ENCODE results near the gene SEC14L2.

SEC14L2 gene

DNA sequence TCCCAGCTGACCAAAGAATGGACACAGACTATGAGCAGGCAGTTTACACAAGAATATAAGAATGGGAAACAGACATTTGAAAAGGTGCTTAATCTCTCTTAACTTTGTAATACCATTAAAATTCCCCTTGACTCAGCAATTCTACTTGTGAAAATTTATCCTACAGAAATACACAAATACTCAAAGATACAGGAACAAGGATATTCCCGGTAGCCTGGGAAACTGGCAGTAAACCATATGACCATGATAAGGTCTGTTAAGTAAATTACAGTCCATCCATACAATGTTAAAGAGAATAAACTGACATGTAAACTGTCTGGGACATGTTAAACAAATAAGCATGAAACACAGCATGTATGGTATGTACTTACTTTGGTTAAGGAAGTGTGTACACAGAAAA lies 20.0 kb downstream of the SEC14L2 start:
- H4K20me1 ChIP-seq (ENCODE audit: insufficient read depth, low read length), result no peaks in the 10 kb centered on the region
- H3K9ac ChIP-seq (ENCODE audit: low read length), result no peak overlapping the region
- no peaks in the 10 kb centered on the region for H3F3A ChIP-seq (ENCODE audit: insufficient read depth, low read length)
- H3K9me2 ChIP-seq (ENCODE audit: low read depth, low read length), result no peaks in the 10 kb centered on the region
- no peak overlapping the region for H3K27ac ChIP-seq (ENCODE audit: low read depth, low read length, poor library complexity, severe bottlenecking)
- no peak overlapping the region for H2AFZ ChIP-seq (ENCODE audit: low read length)
- H3K4me2 ChIP-seq (ENCODE audit: low read length), result no peak overlapping the region
- H3K4me3 ChIP-seq (ENCODE audit: low read depth, low read length, poor library complexity, severe bottlenecking), result no peak overlapping the region
- no peaks in the 10 kb centered on the region for H3K9me3 ChIP-seq (ENCODE audit: low read length)
- peaks cover 6% of the 10 kb centered on the region for H3K4me1 ChIP-seq (ENCODE audit: insufficient read depth, low read length, severe bottlenecking)
- H3K27me3 ChIP-seq (ENCODE audit: insufficient read depth, low read length), result no peaks in the 10 kb centered on the region
- TF ChIP-seq, protein P1, sequence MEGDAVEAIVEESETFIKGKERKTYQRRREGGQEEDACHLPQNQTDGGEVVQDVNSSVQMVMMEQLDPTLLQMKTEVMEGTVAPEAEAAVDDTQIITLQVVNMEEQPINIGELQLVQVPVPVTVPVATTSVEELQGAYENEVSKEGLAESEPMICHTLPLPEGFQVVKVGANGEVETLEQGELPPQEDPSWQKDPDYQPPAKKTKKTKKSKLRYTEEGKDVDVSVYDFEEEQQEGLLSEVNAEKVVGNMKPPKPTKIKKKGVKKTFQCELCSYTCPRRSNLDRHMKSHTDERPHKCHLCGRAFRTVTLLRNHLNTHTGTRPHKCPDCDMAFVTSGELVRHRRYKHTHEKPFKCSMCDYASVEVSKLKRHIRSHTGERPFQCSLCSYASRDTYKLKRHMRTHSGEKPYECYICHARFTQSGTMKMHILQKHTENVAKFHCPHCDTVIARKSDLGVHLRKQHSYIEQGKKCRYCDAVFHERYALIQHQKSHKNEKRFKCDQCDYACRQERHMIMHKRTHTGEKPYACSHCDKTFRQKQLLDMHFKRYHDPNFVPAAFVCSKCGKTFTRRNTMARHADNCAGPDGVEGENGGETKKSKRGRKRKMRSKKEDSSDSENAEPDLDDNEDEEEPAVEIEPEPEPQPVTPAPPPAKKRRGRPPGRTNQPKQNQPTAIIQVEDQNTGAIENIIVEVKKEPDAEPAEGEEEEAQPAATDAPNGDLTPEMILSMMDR (IDR thresholded peaks at IDR 0.05; ENCODE audit: low read length), result no peak
- no peak for TF ChIP-seq EZH2 (IDR thresholded peaks at IDR 0.05; ENCODE audit: borderline replicate concordance, low read length)
- H3K79me2 ChIP-seq (ENCODE audit: insufficient read depth, low read length), result no peaks in the 10 kb centered on the region
- H3K36me3 ChIP-seq (ENCODE audit: insufficient read depth, low read length), result peaks cover 25% of the 10 kb centered on the region; the same call in 1 of the 2 replicates

DNA sequence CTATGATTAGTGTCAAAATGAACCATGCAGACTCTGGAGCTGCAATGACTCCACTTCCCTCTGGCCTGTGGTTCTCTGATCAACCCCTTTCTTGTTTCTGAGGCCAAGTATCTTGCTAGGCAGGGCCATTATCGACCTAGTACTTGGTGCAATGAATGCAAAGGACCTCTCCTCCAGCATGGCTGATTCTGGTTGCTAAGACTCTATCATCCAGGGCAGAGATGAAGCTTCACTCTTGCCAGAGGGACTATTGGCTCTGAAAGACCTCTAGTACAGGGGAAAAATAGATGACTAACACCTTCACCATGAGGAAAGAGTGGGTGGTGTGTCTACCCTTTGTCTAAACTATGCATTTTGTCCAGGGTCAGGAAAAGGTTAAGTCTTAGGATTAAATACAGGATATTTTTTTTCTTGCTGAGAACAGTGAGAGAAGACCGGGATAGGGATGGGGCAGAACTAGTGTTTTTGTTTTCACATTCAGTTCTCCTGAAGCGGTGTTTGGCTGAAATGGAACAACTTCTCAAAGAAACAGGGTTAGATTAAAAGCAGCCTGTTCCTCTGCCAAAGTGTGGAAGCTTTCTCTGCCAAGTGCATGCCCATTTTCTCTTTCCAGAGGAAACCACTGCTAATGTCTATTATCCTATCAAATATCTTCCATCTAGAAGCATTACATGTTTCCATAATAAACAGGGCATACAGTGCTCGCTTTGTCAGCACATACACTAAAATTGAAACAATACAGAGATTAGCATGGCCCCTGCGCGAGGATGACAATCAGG lies 23.7 kb downstream of the SEC14L2 start:
- Histone ChIP-seq H3K9ac (ENCODE audit: low read length) (no peak overlapping the region), H3K79me2 (ENCODE audit: insufficient read depth, low read length) (no peaks in the 10 kb centered on the region), H3F3A (ENCODE audit: insufficient read depth, low read length) (no peaks in the 10 kb centered on the region), H3K4me1 (ENCODE audit: insufficient read depth, low read length, severe bottlenecking) (peaks cover 33% of the 10 kb centered on the region), H3K36me3 (ENCODE audit: insufficient read depth, low read length) (peaks cover 24% of the 10 kb centered on the region; the same call in 1 of the 2 replicates), H3K9me3 (ENCODE audit: low read length) (no peaks in the 10 kb centered on the region), H3K4me3 (ENCODE audit: low read depth, low read length, poor library complexity, severe bottlenecking) (no peak overlapping the region), H3K9me2 (ENCODE audit: low read depth, low read length) (no peaks in the 10 kb centered on the region), H3K27me3 (ENCODE audit: insufficient read depth, low read length) (no peaks in the 10 kb centered on the region), H3K4me2 (ENCODE audit: low read length) (no peak overlapping the region), H2AFZ (ENCODE audit: low read length) (no peak overlapping the region), H4K20me1 (ENCODE audit: insufficient read depth, low read length) (no peaks in the 10 kb centered on the region), H3K27ac (ENCODE audit: low read depth, low read length, poor library complexity, severe bottlenecking) (no peak overlapping the region)
- TF ChIP-seq, protein P1 (IDR thresholded peaks at IDR 0.05; ENCODE audit: low read length), result no peak
- TF ChIP-seq EZH2 (IDR thresholded peaks at IDR 0.05; ENCODE audit: borderline replicate concordance, low read length), result no peak

DNA sequence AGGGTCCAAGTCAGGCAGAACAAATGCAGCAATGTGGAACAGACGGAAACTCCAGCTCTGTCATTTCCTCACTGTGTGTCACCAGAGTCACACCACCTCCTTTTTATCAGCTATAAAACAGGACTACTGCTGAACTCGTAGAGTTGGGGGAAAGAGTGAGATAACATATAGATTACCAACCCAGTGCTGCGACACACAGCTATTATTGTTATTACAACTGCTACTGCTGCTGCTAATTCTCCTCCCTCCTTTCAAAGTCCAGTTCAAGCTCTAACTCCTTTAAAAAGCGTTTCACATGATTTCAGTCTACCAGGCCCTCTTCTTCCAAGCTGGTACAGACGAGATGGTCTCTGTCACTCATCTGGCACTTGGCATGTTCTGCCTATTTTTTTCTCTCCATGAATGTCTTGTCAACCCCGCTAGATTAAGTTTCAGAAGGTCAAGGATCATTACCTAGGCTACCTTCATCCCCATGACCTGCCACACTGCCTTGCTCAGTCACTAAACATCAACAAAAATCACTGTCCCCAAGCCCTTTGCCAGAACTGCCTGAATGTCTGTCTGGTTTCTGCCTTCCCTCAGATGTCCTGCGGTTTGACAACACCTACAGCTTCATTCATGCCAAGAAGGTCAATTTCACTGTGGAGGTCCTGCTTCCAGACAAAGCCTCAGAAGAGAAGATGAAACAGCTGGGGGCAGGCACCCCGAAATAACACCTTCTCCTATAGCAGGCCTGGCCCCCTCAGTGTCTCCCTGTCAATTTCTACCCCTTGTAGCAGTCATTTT lies 25.1 kb downstream of the SEC14L2 start:
- H3K79me2 ChIP-seq (ENCODE audit: insufficient read depth, low read length), result no peaks in the 10 kb centered on the region
- H3F3A ChIP-seq (ENCODE audit: insufficient read depth, low read length), result no peaks in the 10 kb centered on the region
- peak overlapping the region; percentile 93; the same call in 1 of the 2 replicates for H3K9ac ChIP-seq (ENCODE audit: low read length)
- H4K20me1 ChIP-seq (ENCODE audit: insufficient read depth, low read length), result no peaks in the 10 kb centered on the region
- H3K9me2 ChIP-seq (ENCODE audit: low read depth, low read length), result no peaks in the 10 kb centered on the region
- no peaks in the 10 kb centered on the region for H3K27me3 ChIP-seq (ENCODE audit: insufficient read depth, low read length)
- TF ChIP-seq EZH2 (IDR thresholded peaks at IDR 0.05; ENCODE audit: borderline replicate concordance, low read length), result no peak
- TF ChIP-seq, protein P1 (IDR thresholded peaks at IDR 0.05; ENCODE audit: low read length), result no peak
- peaks cover 42% of the 10 kb centered on the region for H3K4me1 ChIP-seq (ENCODE audit: insufficient read depth, low read length, severe bottlenecking)
- H3K9me3 ChIP-seq (ENCODE audit: low read length), result no peaks in the 10 kb centered on the region
- H3K4me2 ChIP-seq (ENCODE audit: low read length), result peak overlapping the region; percentile 83; the same call in 1 of the 2 replicates
- no peak overlapping the region for H3K27ac ChIP-seq (ENCODE audit: low read depth, low read length, poor library complexity, severe bottlenecking)
- peak overlapping the region; percentile 81 for H3K4me3 ChIP-seq (ENCODE audit: low read depth, low read length, poor library complexity, severe bottlenecking)
- H3K36me3 ChIP-seq (ENCODE audit: insufficient read depth, low read length), result peaks cover 20% of the 10 kb centered on the region; the same call in 1 of the 2 replicates
- no peak overlapping the region for H2AFZ ChIP-seq (ENCODE audit: low read length)
